ENCODE data around the gene GART. TPM values are rescaled to one million over a fixed set of nuclear protein-coding genes. Genes with fewer than 3 reads are reported as not detected.

The GART gene
- total and polyA plus RNA-seq, 2 donors (not counting 3 experiments of a cell fraction or from before 2014, with no cell fraction given), result 12.0 to 112 TPM

DNA sequence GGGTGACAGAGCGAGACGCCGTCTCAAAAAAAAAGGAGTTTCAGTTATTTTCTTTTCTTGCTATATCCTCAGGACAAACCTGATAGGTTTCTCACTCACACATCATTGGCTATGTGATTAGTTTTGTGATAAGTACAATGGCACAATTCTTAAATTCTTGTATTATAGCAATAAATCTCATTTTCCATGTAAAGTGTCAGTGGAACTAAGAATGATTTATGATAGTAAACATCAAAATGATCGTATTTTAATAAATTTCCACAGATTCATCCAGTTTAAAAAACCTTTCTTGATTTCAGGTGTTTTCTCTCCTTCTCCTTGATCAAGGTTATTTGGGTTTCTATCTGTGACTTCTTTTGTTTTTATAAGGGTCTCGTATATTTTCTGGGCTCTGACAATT, 53.9 kb downstream of the GART start:
- TF ChIP-seq, protein P1, sequence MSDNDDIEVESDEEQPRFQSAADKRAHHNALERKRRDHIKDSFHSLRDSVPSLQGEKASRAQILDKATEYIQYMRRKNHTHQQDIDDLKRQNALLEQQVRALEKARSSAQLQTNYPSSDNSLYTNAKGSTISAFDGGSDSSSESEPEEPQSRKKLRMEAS (IDR thresholded peaks at IDR 0.05; ENCODE audit: insufficient read depth, insufficient read length), result no peak
- TF ChIP-seq EZH2 (IDR thresholded peaks at IDR 0.05; ENCODE audit: borderline replicate concordance, low read depth, low read length, severe bottlenecking) (no peak), FOS (IDR thresholded peaks at IDR 0.05; ENCODE audit: borderline replicate concordance, insufficient read depth, low read length) (no peak), POLR2A (IDR thresholded peaks at IDR 0.05; ENCODE audit: low read depth, low read length) (no peak), GATA2 (IDR thresholded peaks at IDR 0.05; ENCODE audit: insufficient read depth, insufficient read length, low read depth, low read length) (no peak), JUN (IDR thresholded peaks at IDR 0.05; ENCODE audit: borderline replicate concordance, insufficient read depth, insufficient read length, low read depth) (no peak)
- CTCF ChIA-PET, result no interaction called here
- Histone ChIP-seq H3K27me3 (ENCODE audit: control insufficient read depth in 2 of 2, insufficient read depth in 2 of 2, low read length in 2 of 2) (no peaks in the 10 kb centered on the region), H3K9me1 (replicated peaks; ENCODE audit: control insufficient read depth, extremely low read depth, insufficient read depth, low read length) (no peaks in the 10 kb centered on the region), H3K27ac (ENCODE audit: insufficient read depth, low read depth, low read length) (no peak overlapping the region), H2AFZ (ENCODE audit: low read depth, low read length) (no peak overlapping the region), H3K4me1 (ENCODE audit: control insufficient read depth, extremely low read depth, insufficient read depth, low read length) (peaks cover 4% of the 10 kb centered on the region), H4K20me1 (replicated peaks; ENCODE audit: control insufficient read depth, extremely low read depth, insufficient read depth, low read length) (no peaks in the 10 kb centered on the region), H3K9me3 (replicated peaks; ENCODE audit: control insufficient read depth, insufficient read depth, low read length) (no peaks in the 10 kb centered on the region), H3K4me2 (ENCODE audit: insufficient read depth, low read length) (no peak overlapping the region), H3K79me2 (ENCODE audit: control insufficient read depth, insufficient read depth, low read length) (no peaks in the 10 kb centered on the region), H3K36me3 (ENCODE audit: control insufficient read depth in 2 of 2, extremely low read depth in 1 of 2, insufficient read depth in 2 of 2, low read length in 2 of 2) (no peaks in the 10 kb centered on the region), H3K9ac (replicated peaks; ENCODE audit: extremely low read depth, insufficient read depth, low read length) (no peak overlapping the region), H3K4me3 (replicated peaks in 1 of 3; ENCODE audit: insufficient read depth in 1 of 3, low read depth in 1 of 3, low read length in 3 of 3) (no peak overlapping the region)
- DNase-seq (ENCODE audit: low read depth, low spot score) (no peak), FAIRE-seq (no peak)
- intact Hi-C loops (cut with micrococcal nuclease) (no loop called here), dilution Hi-C loops (cut with MboI; ENCODE audit: extremely low pct_ligation_motif_present, low sequenced_read_pairs) (no loop called here)
- no TSS peak for BruUV-seq (replicated peaks)
- POLR2A ChIA-PET, result no interaction called here

DNA sequence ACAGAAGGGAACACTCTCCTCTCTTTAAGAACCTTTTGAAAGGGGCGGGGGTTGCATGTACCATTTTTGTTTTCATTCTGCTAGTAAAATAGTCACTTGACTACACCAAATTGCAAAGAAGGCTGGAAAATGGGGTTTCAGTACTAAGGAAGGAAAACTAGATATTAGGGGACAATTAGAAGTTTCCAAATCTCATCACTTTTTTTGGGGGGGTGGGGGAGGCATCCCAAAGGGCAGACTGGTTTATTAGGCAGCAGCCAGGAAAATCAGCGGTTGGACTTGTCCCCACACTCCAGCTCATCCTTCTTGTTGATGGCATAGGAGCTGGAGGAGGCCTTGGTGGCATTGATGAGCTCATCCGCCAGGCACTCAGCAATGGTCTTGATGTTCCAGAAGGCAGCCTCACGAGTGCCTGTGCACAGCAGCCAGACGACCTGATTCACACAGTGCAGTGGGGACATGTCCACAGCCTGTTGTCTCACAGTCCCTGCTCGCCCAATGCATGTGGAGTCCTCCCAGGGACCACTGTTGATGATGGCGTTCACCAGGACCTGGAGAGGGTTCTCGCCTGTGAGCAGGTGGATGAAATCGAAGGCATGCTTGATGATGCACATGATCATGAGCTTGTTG, 60.5 kb downstream of the GART start:
- H3K4me1 ChIP-seq (ENCODE audit: control insufficient read depth, extremely low read depth, insufficient read depth, low read length), result peaks cover 4% of the 10 kb centered on the region
- no peak overlapping the region for H3K9ac ChIP-seq (replicated peaks; ENCODE audit: extremely low read depth, insufficient read depth, low read length)
- no peaks in the 10 kb centered on the region for H3K9me3 ChIP-seq (replicated peaks; ENCODE audit: control insufficient read depth, insufficient read depth, low read length)
- dilution Hi-C loops (cut with MboI; ENCODE audit: extremely low pct_ligation_motif_present, low sequenced_read_pairs) (no loop called here), intact Hi-C loops (cut with micrococcal nuclease) (loop anchor here (2.0 kb wide), 1 partner anchor 61 kb away; the partner anchor contains the start of genes GART and SON)
- ChIA-PET POLR2A (interaction anchor here (1.9 kb wide), 1 partner anchor 10 kb away, joined by 22 read pairs; the partner anchor contains the start of gene DNAJC28), CTCF (interaction anchor here (1.8 to 2.3 kb wide), 2 partner anchors 10 to 124 kb away, joined by 8 to 14 read pairs; partner anchors contain the start of gene DNAJC28)
- no peak overlapping the region for H3K4me2 ChIP-seq (ENCODE audit: insufficient read depth, low read length)
- no peaks in the 10 kb centered on the region for H3K9me1 ChIP-seq (replicated peaks; ENCODE audit: control insufficient read depth, extremely low read depth, insufficient read depth, low read length)
- no peak overlapping the region for H3K27ac ChIP-seq (ENCODE audit: insufficient read depth, low read depth, low read length)
- DNase-seq (ENCODE audit: low read depth, low spot score), result no peak
- H3K36me3 ChIP-seq (ENCODE audit: control insufficient read depth in 2 of 2, extremely low read depth in 1 of 2, insufficient read depth in 2 of 2, low read length in 2 of 2), result no peaks in the 10 kb centered on the region
- peak; percentile 8 for FAIRE-seq
- H3K4me3 ChIP-seq (replicated peaks in 1 of 3; ENCODE audit: insufficient read depth in 1 of 3, low read depth in 1 of 3, low read length in 3 of 3), result no peak overlapping the region
- H3K27me3 ChIP-seq (ENCODE audit: control insufficient read depth in 2 of 2, insufficient read depth in 2 of 2, low read length in 2 of 2), result peaks cover 3% of the 10 kb centered on the region in 2 experiments
- peaks cover 6% of the 10 kb centered on the region for H3K79me2 ChIP-seq (ENCODE audit: control insufficient read depth, insufficient read depth, low read length)
- BruUV-seq (replicated peaks), result no TSS peak
- no peaks in the 10 kb centered on the region for H4K20me1 ChIP-seq (replicated peaks; ENCODE audit: control insufficient read depth, extremely low read depth, insufficient read depth, low read length)
- H2AFZ ChIP-seq (ENCODE audit: low read depth, low read length), result no peak overlapping the region
- no peak for TF ChIP-seq EZH2 (IDR thresholded peaks at IDR 0.05; ENCODE audit: borderline replicate concordance, low read depth, low read length, severe bottlenecking)
- no peak for TF ChIP-seq MYC (IDR thresholded peaks at IDR 0.05; ENCODE audit: low read depth, low read length)
- TF ChIP-seq, protein P2, sequence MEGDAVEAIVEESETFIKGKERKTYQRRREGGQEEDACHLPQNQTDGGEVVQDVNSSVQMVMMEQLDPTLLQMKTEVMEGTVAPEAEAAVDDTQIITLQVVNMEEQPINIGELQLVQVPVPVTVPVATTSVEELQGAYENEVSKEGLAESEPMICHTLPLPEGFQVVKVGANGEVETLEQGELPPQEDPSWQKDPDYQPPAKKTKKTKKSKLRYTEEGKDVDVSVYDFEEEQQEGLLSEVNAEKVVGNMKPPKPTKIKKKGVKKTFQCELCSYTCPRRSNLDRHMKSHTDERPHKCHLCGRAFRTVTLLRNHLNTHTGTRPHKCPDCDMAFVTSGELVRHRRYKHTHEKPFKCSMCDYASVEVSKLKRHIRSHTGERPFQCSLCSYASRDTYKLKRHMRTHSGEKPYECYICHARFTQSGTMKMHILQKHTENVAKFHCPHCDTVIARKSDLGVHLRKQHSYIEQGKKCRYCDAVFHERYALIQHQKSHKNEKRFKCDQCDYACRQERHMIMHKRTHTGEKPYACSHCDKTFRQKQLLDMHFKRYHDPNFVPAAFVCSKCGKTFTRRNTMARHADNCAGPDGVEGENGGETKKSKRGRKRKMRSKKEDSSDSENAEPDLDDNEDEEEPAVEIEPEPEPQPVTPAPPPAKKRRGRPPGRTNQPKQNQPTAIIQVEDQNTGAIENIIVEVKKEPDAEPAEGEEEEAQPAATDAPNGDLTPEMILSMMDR (IDR thresholded peaks at IDR 0.05; ENCODE audit: extremely low read depth in 1 of 2, insufficient read depth in 1 of 2, low read depth in 1 of 2, low read length in 2 of 2), result no peak
- no peak for TF ChIP-seq FOS (IDR thresholded peaks at IDR 0.05; ENCODE audit: borderline replicate concordance, insufficient read depth, low read length)
- TF ChIP-seq JUN (IDR thresholded peaks at IDR 0.05; ENCODE audit: borderline replicate concordance, insufficient read depth, insufficient read length, low read depth), result no peak
- TF ChIP-seq, protein P1 (IDR thresholded peaks at IDR 0.05; ENCODE audit: insufficient read depth, insufficient read length), result no peak
- TF ChIP-seq POLR2AphosphoS5 (IDR thresholded peaks at IDR 0.05; ENCODE audit: insufficient read depth, low read depth, low read length), result no peak
- TF ChIP-seq POLR2A (IDR thresholded peaks at IDR 0.05; ENCODE audit: low read depth, low read length), result no peak
- TF ChIP-seq GATA2 (IDR thresholded peaks at IDR 0.05; ENCODE audit: insufficient read depth, insufficient read length, low read depth, low read length), result no peak

All from endothelial cell of umbilical vein (primary cell).